Gastroesophageal sphincter (tissue), 3 donors: ENCODE results near the gene N4BP2.
"Not testable (repeated sequence)": the region's sequence is repeated elsewhere in the genome, so short reads cannot be mapped to it uniquely, and the experiment has no call there.

Experiments
- CTCF ChIP-seq, 4 experiments: fragments of 200-600 bp in 2 of 4; fragments of 450-650 bp in 2 of 4; sonication (generic) in 1 of 4; IDR thresholded peaks; one replicate each; pipeline ENCODE4 v1.5.1; 2017 to 2019; ENCODE audit warnings: antibody characterized with exemption in 4 of 4, mild to moderate bottlenecking in 2 of 4, moderate library complexity in 2 of 4
- EP300 ChIP-seq: sonication (generic); formaldehyde crosslinking; IDR thresholded peaks from one replicate; pipeline ENCODE4 v1.6.1; 2017; ENCODE audit warnings: antibody characterized with exemption, mild to moderate bottlenecking
- POLR2A ChIP-seq, 2 donors: fragments of 450-650 bp; IDR thresholded peaks; one replicate each; pipeline ENCODE4 v1.6.1; 2017; ENCODE audit warnings: antibody characterized with exemption in 2 of 2, mild to moderate bottlenecking in 2 of 2, moderate library complexity in 1 of 2
- POLR2AphosphoS5 ChIP-seq: sonication (generic); formaldehyde crosslinking; IDR thresholded peaks from one replicate; pipeline ENCODE4 v1.6.1; 2017; ENCODE audit warnings: antibody characterized with exemption

- TF ChIP-seq CTCF (IDR thresholded peaks at IDR 0.05); POLR2A (IDR thresholded peaks at IDR 0.05); POLR2AphosphoS5; EP300: not testable (repeated sequence)
These were observed 32.6 kb upstream of the N4BP2 start for GRCh38 chr4:40024049-40024448.
